OCI-LY3 (cell line): ENCODE measurements around the gene PCA3.

Experiments
- EZH2phosphoT487 ChIP-seq: fragments of 200-600 bp; shearing (Covaris generic); IDR thresholded peaks from 2 replicates; pipeline ENCODE4 v1.6.1; 2018; ENCODE audit warnings: antibody characterized with exemption, mixed run types, low read depth
- TF ChIP-seq, protein P1 (sequence below): fragments of 200-600, 300-600 bp; sonication (generic); IDR thresholded peaks from 2 replicates; pipeline ENCODE4 v1.5.1; 2014; ENCODE audit warnings: antibody characterized with exemption, low read length, low read depth

- TF ChIP-seq, protein P1, sequence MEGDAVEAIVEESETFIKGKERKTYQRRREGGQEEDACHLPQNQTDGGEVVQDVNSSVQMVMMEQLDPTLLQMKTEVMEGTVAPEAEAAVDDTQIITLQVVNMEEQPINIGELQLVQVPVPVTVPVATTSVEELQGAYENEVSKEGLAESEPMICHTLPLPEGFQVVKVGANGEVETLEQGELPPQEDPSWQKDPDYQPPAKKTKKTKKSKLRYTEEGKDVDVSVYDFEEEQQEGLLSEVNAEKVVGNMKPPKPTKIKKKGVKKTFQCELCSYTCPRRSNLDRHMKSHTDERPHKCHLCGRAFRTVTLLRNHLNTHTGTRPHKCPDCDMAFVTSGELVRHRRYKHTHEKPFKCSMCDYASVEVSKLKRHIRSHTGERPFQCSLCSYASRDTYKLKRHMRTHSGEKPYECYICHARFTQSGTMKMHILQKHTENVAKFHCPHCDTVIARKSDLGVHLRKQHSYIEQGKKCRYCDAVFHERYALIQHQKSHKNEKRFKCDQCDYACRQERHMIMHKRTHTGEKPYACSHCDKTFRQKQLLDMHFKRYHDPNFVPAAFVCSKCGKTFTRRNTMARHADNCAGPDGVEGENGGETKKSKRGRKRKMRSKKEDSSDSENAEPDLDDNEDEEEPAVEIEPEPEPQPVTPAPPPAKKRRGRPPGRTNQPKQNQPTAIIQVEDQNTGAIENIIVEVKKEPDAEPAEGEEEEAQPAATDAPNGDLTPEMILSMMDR: no peak
- TF ChIP-seq EZH2phosphoT487: no peak
Measured at GRCh38 chr9:76835571-76836283, 71.5 kb downstream of the PCA3 start.
